ENCODE measurements around the gene NINL.

Gene NINL

GRCh38 chr20:25424536-25424935 lies 160.8 kb downstream of the NINL start:
- H3K4me3 ChIP-seq (ENCODE audit: low read depth, low read length) = no peak overlapping the region
- no peaks in the 10 kb centered on the region for H3K9me3 ChIP-seq (ENCODE audit: control insufficient read depth, insufficient read depth, low read depth, low read length)
- H3K36me3 ChIP-seq (ENCODE audit: control insufficient read depth, insufficient read depth, low read length) = peaks cover 81% of the 10 kb centered on the region
- H3K4me1 ChIP-seq (ENCODE audit: control insufficient read depth, insufficient read depth, low read length) = no peaks in the 10 kb centered on the region
- no peak overlapping the region for H3K9ac ChIP-seq (ENCODE audit: low read length)
- no peaks in the 10 kb centered on the region for H3K27me3 ChIP-seq (ENCODE audit: control insufficient read depth, insufficient read depth, low read length)
- H3K27ac ChIP-seq (ENCODE audit: low read depth, low read length) = no peak overlapping the region

GRCh38 chr20:25422032-25422431 lies 163.3 kb downstream of the NINL start:
- Histone ChIP-seq H3K27me3 (ENCODE audit: control insufficient read depth, insufficient read depth, low read length) (no peaks in the 10 kb centered on the region), H3K27ac (ENCODE audit: low read depth, low read length) (no peak overlapping the region), H3K4me1 (ENCODE audit: control insufficient read depth, insufficient read depth, low read length) (no peaks in the 10 kb centered on the region), H3K36me3 (ENCODE audit: control insufficient read depth, insufficient read depth, low read length) (peaks cover 88% of the 10 kb centered on the region), H3K9ac (ENCODE audit: low read length) (no peak overlapping the region), H3K4me3 (ENCODE audit: low read depth, low read length) (no peak overlapping the region), H3K9me3 (ENCODE audit: control insufficient read depth, insufficient read depth, low read depth, low read length) (no peaks in the 10 kb centered on the region)

- Histone ChIP-seq H3K4me3 (ENCODE audit: low read depth, low read length) (no peak overlapping the region), H3K9ac (ENCODE audit: low read length) (no peak overlapping the region), H3K9me3 (ENCODE audit: control insufficient read depth, insufficient read depth, low read depth, low read length) (no peaks in the 10 kb centered on the region), H3K4me1 (ENCODE audit: control insufficient read depth, insufficient read depth, low read length) (no peaks in the 10 kb centered on the region), H3K36me3 (ENCODE audit: control insufficient read depth, insufficient read depth, low read length) (peaks cover 88% of the 10 kb centered on the region), H3K27ac (ENCODE audit: low read depth, low read length) (no peak overlapping the region), H3K27me3 (ENCODE audit: control insufficient read depth, insufficient read depth, low read length) (no peaks in the 10 kb centered on the region)
Measured at GRCh38 chr20:25421102-25421501, 164.2 kb downstream of the NINL start.

GRCh38 chr20:25418776-25419175 lies 166.6 kb downstream of the NINL start:
- H3K4me3 ChIP-seq (ENCODE audit: low read depth, low read length) = no peak overlapping the region
- no peaks in the 10 kb centered on the region for H3K4me1 ChIP-seq (ENCODE audit: control insufficient read depth, insufficient read depth, low read length)
- H3K9me3 ChIP-seq (ENCODE audit: control insufficient read depth, insufficient read depth, low read depth, low read length) = no peaks in the 10 kb centered on the region
- no peak overlapping the region for H3K9ac ChIP-seq (ENCODE audit: low read length)
- H3K27ac ChIP-seq (ENCODE audit: low read depth, low read length) = no peak overlapping the region
- H3K27me3 ChIP-seq (ENCODE audit: control insufficient read depth, insufficient read depth, low read length) = no peaks in the 10 kb centered on the region
- H3K36me3 ChIP-seq (ENCODE audit: control insufficient read depth, insufficient read depth, low read length) = peaks cover 91% of the 10 kb centered on the region

GRCh38 chr20:25408890-25409289 lies 176.4 kb downstream of the NINL start:
- Histone ChIP-seq H3K9ac (ENCODE audit: low read length) (peak overlapping the region; percentile 100), H3K4me1 (ENCODE audit: control insufficient read depth, insufficient read depth, low read length) (peaks cover 6% of the 10 kb centered on the region), H3K36me3 (ENCODE audit: control insufficient read depth, insufficient read depth, low read length) (peaks cover 24% of the 10 kb centered on the region), H3K27me3 (ENCODE audit: control insufficient read depth, insufficient read depth, low read length) (no peaks in the 10 kb centered on the region), H3K4me3 (ENCODE audit: low read depth, low read length) (peak overlapping the region; percentile 96), H3K9me3 (ENCODE audit: control insufficient read depth, insufficient read depth, low read depth, low read length) (peaks cover 10% of the 10 kb centered on the region), H3K27ac (ENCODE audit: low read depth, low read length) (no peak overlapping the region)

- Histone ChIP-seq H3K27ac (ENCODE audit: low read depth, low read length) (peak overlapping the region; percentile 97), H3K27me3 (ENCODE audit: control insufficient read depth, insufficient read depth, low read length) (no peaks in the 10 kb centered on the region), H3K4me3 (ENCODE audit: low read depth, low read length) (peak overlapping the region; percentile 96), H3K9ac (ENCODE audit: low read length) (peak overlapping the region; percentile 100), H3K4me1 (ENCODE audit: control insufficient read depth, insufficient read depth, low read length) (peaks cover 6% of the 10 kb centered on the region), H3K36me3 (ENCODE audit: control insufficient read depth, insufficient read depth, low read length) (peaks cover 17% of the 10 kb centered on the region), H3K9me3 (ENCODE audit: control insufficient read depth, insufficient read depth, low read depth, low read length) (peaks cover 17% of the 10 kb centered on the region)
Measured at GRCh38 chr20:25408170-25408547, 177.2 kb downstream of the NINL start.

GRCh38 chr20:25407311-25408169 lies 177.8 kb downstream of the NINL start, which contains the start of gene GINS1:
TSS of gene GINS1 (plus strand) at chr20:25407673. CDS start at chr20:25407821, 148 bp downstream.
- H3K4me1 ChIP-seq (ENCODE audit: control insufficient read depth, insufficient read depth, low read length) = peaks cover 6% of the 10 kb centered on the region
- peak within 1 kb of the TSS; percentile 100 for H3K9ac ChIP-seq (ENCODE audit: low read length)
- no peaks in the 10 kb centered on the region for H3K27me3 ChIP-seq (ENCODE audit: control insufficient read depth, insufficient read depth, low read length)
- peak within 1 kb of the TSS; percentile 97 for H3K27ac ChIP-seq (ENCODE audit: low read depth, low read length)
- peaks cover 13% of the 10 kb centered on the region for H3K36me3 ChIP-seq (ENCODE audit: control insufficient read depth, insufficient read depth, low read length)
- peak within 1 kb of the TSS; percentile 96 for H3K4me3 ChIP-seq (ENCODE audit: low read depth, low read length)
- H3K9me3 ChIP-seq (ENCODE audit: control insufficient read depth, insufficient read depth, low read depth, low read length) = peaks cover 23% of the 10 kb centered on the region
